Smooth muscle cell of the brain vasculature (primary cell): ENCODE measurements around the gene BATF3.
"Not testable (repeated sequence)": the region's sequence is repeated elsewhere in the genome, so short reads cannot be mapped to it uniquely, and the experiment has no call there.

Source experiments
- DNase-seq: peaks from one replicate; pipeline ENCODE4 v3.0.0-alpha.2; 2012; ENCODE audit warnings: low read depth, low spot score

Gene BATF3

GRCh38 chr1:212699625-212700222 is at the start of gene BATF3:
TSS of gene BATF3 (minus strand) at chr1:212699840. CDS start at chr1:212699762, 78 bp downstream.
- no peak for DNase-seq

GRCh38 chr1:212746546-212746945 is 46.9 kb upstream of the BATF3 start:
- DNase-seq, result no peak

- no peak for DNase-seq
Measured at GRCh38 chr1:212745303-212745702, 45.7 kb upstream of the BATF3 start.

- no peak for DNase-seq
Measured at GRCh38 chr1:212743901-212744475, 44.3 kb upstream of the BATF3 start.

GRCh38 chr1:212738330-212738729 is 38.7 kb upstream of the BATF3 start:
- no peak for DNase-seq

GRCh38 chr1:212737559-212737958 is 37.9 kb upstream of the BATF3 start:
- no peak for DNase-seq

- no peak for DNase-seq
Measured at GRCh38 chr1:212733109-212733508, 33.5 kb upstream of the BATF3 start.

GRCh38 chr1:212731630-212732029 is 32.0 kb upstream of the BATF3 start:
- no peak for DNase-seq

- no peak for DNase-seq
Measured at GRCh38 chr1:212728606-212729005, 29.0 kb upstream of the BATF3 start.

- DNase-seq, result no peak
Measured at GRCh38 chr1:212727386-212728181, 27.9 kb upstream of the BATF3 start.

GRCh38 chr1:212724679-212725078 is 25.0 kb upstream of the BATF3 start:
- not testable (repeated sequence) for DNase-seq

- DNase-seq, result no peak
Measured at GRCh38 chr1:212722270-212722957, 22.8 kb upstream of the BATF3 start.

GRCh38 chr1:212721388-212722247 is 22.0 kb upstream of the BATF3 start:
- no peak for DNase-seq

GRCh38 chr1:212719633-212720032 is 20.0 kb upstream of the BATF3 start:
- DNase-seq, result no peak

- DNase-seq, result no peak
Measured at GRCh38 chr1:212718499-212718898, 18.9 kb upstream of the BATF3 start.

- no peak for DNase-seq
Measured at GRCh38 chr1:212716161-212716560, 16.5 kb upstream of the BATF3 start.

GRCh38 chr1:212713465-212714136 is 14.0 kb upstream of the BATF3 start:
- DNase-seq, result no peak

- DNase-seq, result no peak
Measured at GRCh38 chr1:212712451-212713303, 13.0 kb upstream of the BATF3 start.

- not testable (repeated sequence) for DNase-seq
Measured at GRCh38 chr1:212711974-212712373, 12.3 kb upstream of the BATF3 start.

- no peak for DNase-seq
Measured at GRCh38 chr1:212710566-212710965, 10.9 kb upstream of the BATF3 start.
